NT2/D1 (cell line): Measurements from ENCODE around the gene CMTR2.

Experiments
- DNase-seq: peaks from one replicate; pipeline ENCODE4 v3.0.0-alpha.2; 2011; ENCODE audit warnings: low read depth, low spot score
- H3K27me3 ChIP-seq: 2 replicates; pipeline ENCODE4 v1.6.0; 2011; ENCODE audit warnings: mild to moderate bottlenecking; ENCODE audit not compliant: insufficient read length, insufficient read depth
- H3K36me3 ChIP-seq: 2 replicates; pipeline ENCODE4 v1.6.1; 2011; ENCODE audit warnings: mild to moderate bottlenecking, low read length, mixed read lengths; ENCODE audit not compliant: insufficient read depth, insufficient read length
- H3K4me1 ChIP-seq: 2 replicates; pipeline ENCODE4 v1.5.1; 2011; ENCODE audit not compliant: insufficient read depth, insufficient read length
- H3K4me3 ChIP-seq: 2 replicates; pipeline ENCODE4 v1.5.1; 2011; ENCODE audit warnings: low read depth; ENCODE audit not compliant: insufficient read length
- H3K9ac ChIP-seq: 2 replicates; pipeline ENCODE4 v1.6.0; 2011; ENCODE audit warnings: low read depth; ENCODE audit not compliant: insufficient read length
- H3K9me3 ChIP-seq: 2 replicates; pipeline ENCODE4 v1.5.1; 2011; ENCODE audit warnings: mild to moderate bottlenecking, low read length; ENCODE audit not compliant: insufficient read depth
- SUZ12 ChIP-seq: IDR thresholded peaks from 2 replicates; pipeline ENCODE4 v1.6.1; 2011; ENCODE audit not compliant: insufficient read length, insufficient read depth; ENCODE audit errors: extremely low read depth
- YY1 ChIP-seq: IDR thresholded peaks from 2 replicates; pipeline ENCODE4 v1.6.1; 2011; ENCODE audit not compliant: insufficient read length, insufficient read depth
- ZNF274 ChIP-seq: IDR thresholded peaks from 2 replicates; pipeline ENCODE4 v1.6.1; 2011; ENCODE audit warnings: mild to moderate bottlenecking, low read depth, low read length

CMTR2 gene

DNA sequence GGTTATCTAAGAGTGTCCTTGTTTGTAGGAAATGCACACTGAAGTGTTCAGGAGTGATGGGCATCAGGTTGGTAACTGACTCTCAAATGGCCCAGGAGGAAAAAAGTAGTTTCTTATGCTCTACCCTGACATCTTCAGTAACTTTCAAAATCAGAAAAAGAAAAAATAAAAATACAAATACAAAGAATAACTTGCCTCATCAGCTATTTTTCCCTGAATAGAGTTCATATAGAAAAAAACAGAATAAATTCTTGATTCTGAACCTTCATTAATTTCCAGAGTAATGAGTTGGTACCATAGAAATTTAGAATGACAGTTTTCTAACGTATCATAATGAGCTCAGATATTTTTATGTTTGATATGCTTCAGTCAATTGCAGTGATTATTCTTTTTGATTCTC lies 31.4 kb downstream of the CMTR2 start:
- Histone ChIP-seq H3K27me3 (no peaks in the 10 kb centered on the region), H3K4me3 (no peak overlapping the region), H3K9ac (no peak overlapping the region), H3K9me3 (no peaks in the 10 kb centered on the region), H3K4me1 (no peaks in the 10 kb centered on the region), H3K36me3 (no peaks in the 10 kb centered on the region)
- no peak for TF ChIP-seq ZNF274
- TF ChIP-seq SUZ12, result no peak
- TF ChIP-seq YY1, result no peak
- no peak for DNase-seq

DNA sequence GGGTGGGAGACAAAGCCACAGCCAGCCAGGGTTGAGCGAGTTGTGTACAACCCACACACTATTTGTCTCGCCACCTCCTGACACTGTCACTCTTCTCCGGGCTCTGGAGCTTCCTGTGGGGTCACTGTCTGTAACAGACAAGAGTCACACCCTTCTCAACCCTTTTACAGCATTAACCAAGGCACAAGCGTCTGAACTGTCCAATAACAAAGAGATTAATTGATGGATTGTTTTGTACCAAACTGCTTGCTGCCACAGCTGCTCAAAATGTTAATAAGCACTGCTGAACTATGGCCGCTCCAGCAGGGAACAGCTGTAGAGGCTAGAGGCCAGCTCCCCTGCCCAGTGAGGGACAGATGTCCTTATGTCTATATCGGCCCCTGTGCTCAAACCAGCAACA lies 33.5 kb downstream of the CMTR2 start:
- H3K9ac ChIP-seq, result no peak overlapping the region
- TF ChIP-seq ZNF274 (no peak), YY1 (no peak), SUZ12 (no peak)
- H3K9me3 ChIP-seq, result no peaks in the 10 kb centered on the region
- H3K36me3 ChIP-seq, result no peaks in the 10 kb centered on the region
- DNase-seq, result no peak
- H3K4me1 ChIP-seq, result no peaks in the 10 kb centered on the region
- no peaks in the 10 kb centered on the region for H3K27me3 ChIP-seq
- H3K4me3 ChIP-seq, result no peak overlapping the region

GRCh38 chr16:71254832-71255525 lies 34.2 kb downstream of the CMTR2 start:
- Histone ChIP-seq H3K27me3 (no peaks in the 10 kb centered on the region), H3K4me3 (no peak overlapping the region), H3K9ac (no peak overlapping the region), H3K36me3 (no peaks in the 10 kb centered on the region), H3K9me3 (no peaks in the 10 kb centered on the region), H3K4me1 (no peaks in the 10 kb centered on the region)
- DNase-seq, result no peak
- TF ChIP-seq SUZ12 (no peak), ZNF274 (no peak), YY1 (no peak)

DNA sequence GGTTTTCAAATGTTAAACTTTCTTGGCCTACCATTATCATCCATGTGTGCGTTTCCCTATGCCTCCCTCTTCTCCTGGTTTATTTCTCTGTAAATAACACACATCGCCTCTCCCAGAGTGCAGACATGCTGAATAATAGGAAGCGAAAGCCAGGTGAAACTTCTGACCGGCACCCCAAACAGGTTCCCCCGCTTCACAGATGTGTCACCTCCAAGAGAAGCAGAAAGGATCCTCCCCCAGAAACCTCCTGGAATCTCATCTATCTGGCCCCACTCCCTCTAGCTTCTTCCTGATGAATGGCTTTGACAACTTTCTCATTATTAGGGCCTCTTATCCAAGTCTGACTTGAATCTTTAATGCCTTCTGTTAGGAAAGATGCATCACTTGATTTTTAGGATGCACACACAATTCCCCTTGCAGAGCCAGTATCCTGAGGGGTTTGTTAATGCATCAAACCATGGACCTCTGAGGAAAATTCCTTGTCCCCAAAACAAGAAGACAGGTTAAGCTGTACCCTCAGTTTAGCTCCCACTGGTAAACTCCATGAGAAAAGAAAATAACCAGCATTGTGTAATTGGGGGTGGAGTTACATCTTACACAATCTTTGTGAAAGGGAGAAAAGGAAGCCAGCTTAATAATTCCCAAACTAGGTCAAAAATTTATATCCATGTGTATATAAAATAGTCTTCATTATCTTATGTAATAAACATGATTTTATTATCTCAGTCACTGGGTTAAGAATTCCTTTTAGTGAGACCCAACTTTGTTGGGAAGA lies 38.6 kb downstream of the CMTR2 start:
- H3K9me3 ChIP-seq, result no peaks in the 10 kb centered on the region
- H3K27me3 ChIP-seq, result no peaks in the 10 kb centered on the region
- no peak overlapping the region for H3K4me3 ChIP-seq
- TF ChIP-seq SUZ12, result no peak
- no peaks in the 10 kb centered on the region for H3K36me3 ChIP-seq
- no peak overlapping the region for H3K9ac ChIP-seq
- DNase-seq, result no peak
- no peaks in the 10 kb centered on the region for H3K4me1 ChIP-seq

DNA sequence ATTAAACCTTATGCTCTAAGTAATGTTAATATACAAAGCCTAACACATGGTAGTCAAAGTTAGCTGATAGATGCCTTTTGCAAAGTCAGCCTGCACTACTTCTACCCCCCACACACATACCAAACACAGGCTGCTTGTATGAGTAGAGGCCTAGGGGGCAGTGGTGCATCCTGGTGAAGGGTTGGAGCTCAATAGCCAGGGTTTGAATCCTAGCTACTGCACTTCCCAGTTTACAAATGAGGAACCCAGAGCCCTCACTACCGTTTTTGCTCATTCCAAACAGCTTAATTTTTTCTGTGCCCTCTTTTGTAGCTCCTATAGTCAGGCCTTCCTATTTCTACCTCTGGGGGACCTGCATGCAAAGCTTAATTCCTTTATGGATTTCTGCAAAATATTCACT lies 39.8 kb downstream of the CMTR2 start:
- no peak overlapping the region for H3K4me3 ChIP-seq
- no peak for DNase-seq
- H3K4me1 ChIP-seq, result no peaks in the 10 kb centered on the region
- H3K36me3 ChIP-seq, result no peaks in the 10 kb centered on the region
- H3K27me3 ChIP-seq, result no peaks in the 10 kb centered on the region
- no peaks in the 10 kb centered on the region for H3K9me3 ChIP-seq
- no peak for TF ChIP-seq ZNF274
- TF ChIP-seq SUZ12, result no peak
- TF ChIP-seq YY1, result no peak
- H3K9ac ChIP-seq, result no peak overlapping the region

DNA sequence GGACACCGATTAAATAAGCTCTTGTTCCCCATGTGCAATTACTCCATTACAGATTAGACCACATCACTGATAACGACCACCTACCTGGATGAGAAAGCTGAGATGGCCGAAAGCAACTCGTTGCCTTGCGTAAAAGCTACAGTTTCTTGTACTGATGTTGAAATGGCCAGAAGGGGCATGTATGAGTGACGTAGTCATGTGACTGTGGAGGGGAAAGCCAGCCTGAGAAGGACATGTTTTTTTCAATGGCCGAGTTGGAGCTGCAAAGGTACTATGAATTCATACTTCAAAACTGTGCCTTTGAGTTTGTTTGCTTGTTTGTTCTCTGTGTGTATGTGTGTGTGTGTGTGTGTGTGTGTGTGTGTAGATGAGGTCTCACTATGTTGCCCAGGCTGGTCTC lies 41.7 kb downstream of the CMTR2 start:
- TF ChIP-seq ZNF274 (no peak), YY1 (no peak), SUZ12 (no peak)
- no peak for DNase-seq
- Histone ChIP-seq H3K9ac (no peak overlapping the region), H3K36me3 (no peaks in the 10 kb centered on the region), H3K9me3 (no peaks in the 10 kb centered on the region), H3K27me3 (no peaks in the 10 kb centered on the region), H3K4me3 (no peak overlapping the region), H3K4me1 (no peaks in the 10 kb centered on the region)

DNA sequence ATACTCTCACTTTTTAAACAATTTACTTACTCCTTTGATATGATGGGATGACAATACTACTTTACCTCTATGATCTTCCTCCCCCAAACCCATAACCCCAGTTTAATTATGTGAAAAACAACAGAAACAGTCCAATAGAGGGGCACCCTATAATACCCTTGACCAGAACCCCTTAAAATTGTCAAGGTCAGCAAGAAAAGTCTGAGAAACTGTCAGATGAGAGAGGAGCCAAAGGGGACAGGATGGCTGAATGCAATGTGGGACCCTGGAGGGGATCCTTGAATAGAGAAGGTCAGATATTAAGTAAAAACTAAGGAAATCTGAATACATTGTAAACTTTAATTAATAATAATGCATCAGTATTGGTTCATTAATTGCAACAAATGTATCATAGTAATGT lies 42.9 kb downstream of the CMTR2 start:
- Histone ChIP-seq H3K4me3 (no peak overlapping the region), H3K9ac (no peak overlapping the region), H3K36me3 (no peaks in the 10 kb centered on the region), H3K4me1 (no peaks in the 10 kb centered on the region), H3K9me3 (no peaks in the 10 kb centered on the region), H3K27me3 (no peaks in the 10 kb centered on the region)
- no peak for DNase-seq
- no peak for TF ChIP-seq SUZ12
- no peak for TF ChIP-seq ZNF274
- no peak for TF ChIP-seq YY1
